HL-60/S4 (cell line): ENCODE measurements around the gene FOXM1.

Experiments used
- in situ Hi-C: fragments of 300-500 bp; cut with MboI; formaldehyde crosslinking; loops from 2 replicates; pipeline ENCODE4 v1.14.3; 2022; ENCODE audit warnings: low sequenced_read_pairs

Gene FOXM1

GRCh38 chr12:2877047-2877952 is at the start of gene FOXM1, which contains the start of gene RHNO1:
TSS of gene FOXM1 (minus strand) at chr12:2877174. CDS start at chr12:2874478, 2,696 bp downstream.
TSS of gene RHNO1 (plus strand) at chr12:2877223. CDS start at chr12:2885367, 8,144 bp downstream.
- in situ Hi-C loops = no loop called here

- in situ Hi-C loops = no loop called here
Measured at GRCh38 chr12:2925322-2925995, 48.5 kb upstream of the FOXM1 start.

GRCh38 chr12:2924019-2924418 is 47.0 kb upstream of the FOXM1 start:
- in situ Hi-C loops = no loop called here

- in situ Hi-C loops = no loop called here
Measured at GRCh38 chr12:2923057-2923456, 46.1 kb upstream of the FOXM1 start.

- in situ Hi-C loops = no loop called here
Measured at GRCh38 chr12:2922329-2922728, 45.4 kb upstream of the FOXM1 start.

GRCh38 chr12:2919249-2919648 is 42.3 kb upstream of the FOXM1 start:
- in situ Hi-C loops = no loop called here

- in situ Hi-C loops = no loop called here
Measured at GRCh38 chr12:2912216-2912575, 35.2 kb upstream of the FOXM1 start.

GRCh38 chr12:2904260-2904659 is 27.3 kb upstream of the FOXM1 start:
- in situ Hi-C loops = no loop called here

- in situ Hi-C loops = no loop called here
Measured at GRCh38 chr12:2902272-2902880, 25.4 kb upstream of the FOXM1 start.

- in situ Hi-C loops = no loop called here
Measured at GRCh38 chr12:2900642-2901041, 23.7 kb upstream of the FOXM1 start.

- in situ Hi-C loops = no loop called here
Measured at GRCh38 chr12:2897418-2897817, 20.4 kb upstream of the FOXM1 start.

- in situ Hi-C loops = no loop called here
Measured at GRCh38 chr12:2895511-2895910, 18.5 kb upstream of the FOXM1 start.

- in situ Hi-C loops = no loop called here
Measured at GRCh38 chr12:2895051-2895451, 18.1 kb upstream of the FOXM1 start.

GRCh38 chr12:2893007-2893406 is 16.0 kb upstream of the FOXM1 start:
- in situ Hi-C loops = no loop called here

- in situ Hi-C loops = no loop called here
Measured at GRCh38 chr12:2892246-2892645, 15.3 kb upstream of the FOXM1 start.

GRCh38 chr12:2891240-2892053 is 14.5 kb upstream of the FOXM1 start:
- in situ Hi-C loops = no loop called here

GRCh38 chr12:2890388-2891239 is 13.6 kb upstream of the FOXM1 start, which contains the start of gene TULP3:
TSS of gene TULP3 (plus strand) at chr12:2890891. CDS start at chr12:2890948, 57 bp downstream.
- in situ Hi-C loops = no loop called here

GRCh38 chr12:2890001-2890387 is 13.0 kb upstream of the FOXM1 start:
- in situ Hi-C loops = no loop called here

- in situ Hi-C loops = no loop called here
Measured at GRCh38 chr12:2886768-2887450, 9.9 kb upstream of the FOXM1 start.
